PFSK-1 (cell line): ENCODE data around the gene PCDHGA6.
"Not testable (repeated sequence)": the region's sequence is repeated elsewhere in the genome, so short reads cannot be mapped to it uniquely, and the experiment has no call there.

Source experiments
- FOXP2 ChIP-seq: optimal IDR thresholded peaks from 2 replicates; pipeline ENCODE3; 2011; ENCODE audit warnings: borderline replicate concordance, control low read depth, inconsistent platforms; ENCODE audit not compliant: insufficient read depth; ENCODE audit errors: extremely low read length, extremely low read depth
- POLR2AphosphoS5 ChIP-seq: IDR thresholded peaks from 2 replicates; pipeline ENCODE4 v1.6.1; 2012; ENCODE audit warnings: low read depth, mild to moderate bottlenecking, control low read depth, low read length, moderate library complexity
- SIN3A ChIP-seq: IDR thresholded peaks from 2 replicates; pipeline ENCODE4 v1.6.1; 2012; ENCODE audit warnings: mild to moderate bottlenecking, low read length, moderate library complexity, borderline replicate concordance; ENCODE audit not compliant: insufficient read depth
- TAF1 ChIP-seq: IDR thresholded peaks from 2 replicates; pipeline ENCODE4 v1.6.1; 2012; ENCODE audit warnings: low read length, control low read depth, borderline replicate concordance; ENCODE audit not compliant: insufficient read depth
- TF ChIP-seq, protein P1 (sequence below), 2 experiments: IDR thresholded peaks; 2 replicates each; pipeline versions ENCODE4 v1.6.1 to v1.8.0; 2011 to 2012; ENCODE audit warnings: low read depth in 2 of 2, low read length in 2 of 2, control low read depth in 1 of 2, inconsistent platforms in 1 of 2, mild to moderate bottlenecking in 1 of 2, moderate library complexity in 1 of 2; ENCODE audit not compliant: insufficient read depth in 1 of 2

Gene PCDHGA6

DNA sequence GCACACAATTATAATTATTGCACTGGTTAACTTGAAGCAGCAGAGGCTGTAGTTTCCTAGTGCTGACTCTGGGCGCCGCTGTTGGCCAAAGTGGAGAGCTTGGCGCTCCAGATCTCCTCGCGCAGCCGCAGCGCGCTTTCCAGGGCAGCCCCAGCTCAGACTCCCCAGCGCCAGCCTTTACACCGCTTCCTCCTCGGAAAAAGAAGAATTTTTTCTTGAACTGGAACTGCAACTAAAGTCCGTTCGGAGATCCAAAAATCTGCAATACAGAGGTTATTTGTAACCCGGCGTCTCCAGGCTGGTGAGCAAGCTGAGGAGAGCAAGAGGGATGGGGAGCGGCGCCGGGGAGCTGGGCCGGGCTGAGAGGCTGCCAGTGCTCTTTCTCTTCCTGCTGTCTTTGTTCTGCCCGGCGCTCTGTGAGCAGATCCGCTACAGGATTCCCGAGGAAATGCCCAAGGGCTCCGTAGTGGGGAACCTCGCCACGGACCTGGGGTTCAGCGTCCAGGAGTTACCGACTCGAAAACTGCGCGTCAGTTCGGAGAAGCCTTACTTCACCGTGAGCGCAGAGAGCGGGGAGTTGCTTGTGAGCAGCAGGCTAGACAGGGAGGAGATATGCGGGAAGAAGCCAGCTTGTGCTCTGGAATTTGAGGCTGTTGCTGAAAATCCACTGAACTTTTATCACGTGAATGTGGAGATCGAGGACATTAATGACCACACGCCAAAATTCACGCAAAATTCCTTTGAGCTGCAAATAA, 14.0 kb downstream of the PCDHGA6 start, which contains the start of gene PCDHGB4:
TSS of gene PCDHGB4 (plus strand) at position 142 of the 755 bp plus-strand sequence. CDS start at position 329, 187 bp downstream.
- TF ChIP-seq, protein P1, sequence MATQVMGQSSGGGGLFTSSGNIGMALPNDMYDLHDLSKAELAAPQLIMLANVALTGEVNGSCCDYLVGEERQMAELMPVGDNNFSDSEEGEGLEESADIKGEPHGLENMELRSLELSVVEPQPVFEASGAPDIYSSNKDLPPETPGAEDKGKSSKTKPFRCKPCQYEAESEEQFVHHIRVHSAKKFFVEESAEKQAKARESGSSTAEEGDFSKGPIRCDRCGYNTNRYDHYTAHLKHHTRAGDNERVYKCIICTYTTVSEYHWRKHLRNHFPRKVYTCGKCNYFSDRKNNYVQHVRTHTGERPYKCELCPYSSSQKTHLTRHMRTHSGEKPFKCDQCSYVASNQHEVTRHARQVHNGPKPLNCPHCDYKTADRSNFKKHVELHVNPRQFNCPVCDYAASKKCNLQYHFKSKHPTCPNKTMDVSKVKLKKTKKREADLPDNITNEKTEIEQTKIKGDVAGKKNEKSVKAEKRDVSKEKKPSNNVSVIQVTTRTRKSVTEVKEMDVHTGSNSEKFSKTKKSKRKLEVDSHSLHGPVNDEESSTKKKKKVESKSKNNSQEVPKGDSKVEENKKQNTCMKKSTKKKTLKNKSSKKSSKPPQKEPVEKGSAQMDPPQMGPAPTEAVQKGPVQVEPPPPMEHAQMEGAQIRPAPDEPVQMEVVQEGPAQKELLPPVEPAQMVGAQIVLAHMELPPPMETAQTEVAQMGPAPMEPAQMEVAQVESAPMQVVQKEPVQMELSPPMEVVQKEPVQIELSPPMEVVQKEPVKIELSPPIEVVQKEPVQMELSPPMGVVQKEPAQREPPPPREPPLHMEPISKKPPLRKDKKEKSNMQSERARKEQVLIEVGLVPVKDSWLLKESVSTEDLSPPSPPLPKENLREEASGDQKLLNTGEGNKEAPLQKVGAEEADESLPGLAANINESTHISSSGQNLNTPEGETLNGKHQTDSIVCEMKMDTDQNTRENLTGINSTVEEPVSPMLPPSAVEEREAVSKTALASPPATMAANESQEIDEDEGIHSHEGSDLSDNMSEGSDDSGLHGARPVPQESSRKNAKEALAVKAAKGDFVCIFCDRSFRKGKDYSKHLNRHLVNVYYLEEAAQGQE (IDR thresholded peaks at IDR 0.05; ENCODE audit: insufficient read depth in 1 of 2, low read depth in 2 of 2, low read length in 2 of 2), result not testable (repeated sequence)
- not testable (repeated sequence) for TF ChIP-seq TAF1, POLR2AphosphoS5

- TF ChIP-seq TAF1 (no peak), POLR2AphosphoS5 (no peak), FOXP2 (no peak), SIN3A (no peak)
- TF ChIP-seq, protein P1 (IDR thresholded peaks at IDR 0.05; ENCODE audit: insufficient read depth in 1 of 2, low read depth in 2 of 2, low read length in 2 of 2), result no peak
Observed at GRCh38 chr5:141388661-141389060, 15.0 kb downstream of the PCDHGA6 start.

- TF ChIP-seq SIN3A (no peak), POLR2AphosphoS5 (no peak), TAF1 (no peak), FOXP2 (no peak)
- TF ChIP-seq, protein P1 (IDR thresholded peaks at IDR 0.05; ENCODE audit: insufficient read depth in 1 of 2, low read depth in 2 of 2, low read length in 2 of 2), result no peak
Observed at GRCh38 chr5:141389153-141390042, 15.7 kb downstream of the PCDHGA6 start.

GRCh38 chr5:141392429-141393198, 18.9 kb downstream of the PCDHGA6 start, which contains the start of gene PCDHGA8:
Gene PCDHGA8 (plus strand): TSS chr5:141392633. CDS start chr5:141392814, 181 bp downstream.
- TF ChIP-seq FOXP2 (no peak), TAF1 (no peak), SIN3A (no peak), POLR2AphosphoS5 (no peak)
- TF ChIP-seq, protein P1 (IDR thresholded peaks at IDR 0.05; ENCODE audit: insufficient read depth in 1 of 2, low read depth in 2 of 2, low read length in 2 of 2), result no peak
